Kidney (tissue), 14 donors: ENCODE data around the gene RNF144B. TPM values are rescaled to one million over a fixed set of nuclear protein-coding genes. Genes with fewer than 3 reads are reported as not detected.

Experiments
- DNase-seq, 5 donors: peaks; one replicate each; pipeline ENCODE4 v3.0.0-alpha.2; 2013 to 2020
- FAIRE-seq: peaks from 2 replicates; lab custom pipeline; 2012; peaks lifted over from hg19 to GRCh38; lab: Jason Lieb, UNC
- H3K27ac ChIP-seq, 2 donors: one replicate each; pipeline ENCODE4 v1.7.0; 2013; ENCODE audit warnings: low read depth in 2 of 2, low read length in 2 of 2, inconsistent platforms in 1 of 2
- H3K27me3 ChIP-seq: one replicate; pipeline ENCODE4 v1.7.1; 2013; ENCODE audit warnings: low read length, inconsistent platforms; ENCODE audit not compliant: control insufficient read depth, insufficient read depth
- H3K36me3 ChIP-seq, 3 donors: one replicate each; pipeline versions ENCODE4 v1.7.0 to v1.7.1; 2013; ENCODE audit warnings: low read length in 3 of 3, control low read depth in 1 of 3, inconsistent platforms in 1 of 3; ENCODE audit not compliant: insufficient read depth in 3 of 3, control insufficient read depth in 2 of 3
- H3K4me1 ChIP-seq, 3 donors: one replicate each; pipeline versions ENCODE4 v1.7.0 to v1.7.1; 2013; ENCODE audit warnings: low read length in 3 of 3, inconsistent platforms in 1 of 3, low read depth in 1 of 3; ENCODE audit not compliant: control insufficient read depth in 2 of 3, insufficient read depth in 2 of 3
- H3K4me3 ChIP-seq, 3 donors: one replicate each; pipeline versions ENCODE4 v1.7.0 to v1.8.1; 2013; ENCODE audit warnings: low read length in 3 of 3, control low read depth in 1 of 3, inconsistent platforms in 1 of 3
- H3K9ac ChIP-seq, 3 donors: one replicate each; pipeline versions ENCODE4 v1.7.0 to v1.7.1; 2013; ENCODE audit warnings: low read length in 3 of 3, control low read depth in 1 of 3, inconsistent platforms in 1 of 3
- H3K9me3 ChIP-seq, 3 donors: one replicate each; pipeline versions ENCODE4 v1.7.0 to v1.7.1; 2013; ENCODE audit warnings: low read length in 3 of 3, control low read depth in 1 of 3, inconsistent platforms in 1 of 3; ENCODE audit not compliant: control insufficient read depth in 2 of 3, insufficient read depth in 1 of 3
- CTCF ChIP-seq: IDR thresholded peaks from 3 replicates; pipeline ENCODE4 v1.5.1; 2012; ENCODE audit warnings: mild to moderate bottlenecking, moderate library complexity, borderline replicate concordance; ENCODE audit not compliant: insufficient read depth; ENCODE audit errors: extremely low read depth
- intact Hi-C: fragments of 100-400 bp; cut with DNase I; formaldehyde crosslinking; loops from one replicate; pipeline ENCODE4 v1.11.1; 2022
- polyA plus RNA-seq: library from polyadenylated mRNA; stranded (reverse); fragments of 350-450 nt; fragmentation: Illumina TruSeq; extraction: RNeasy Lipid Tissue Mini Kit (QIAGEN cat#74804); gene quantifications from one replicate; pipeline ENCODE4 v1.2.3, GENCODE V29; 2014; ENCODE audit warnings: low read depth, low replicate concordance; ENCODE audit not compliant: insufficient read depth
- total RNA-seq: library from RNA; stranded (reverse); fragmentation: NEBNext Ultra II Directional; extraction: Animal tissue kit (Norgen Biotek cat#: 25700); gene quantifications from one replicate; pipeline ENCODE4 v1.2.1, GENCODE V29; 2021
- donor health status: control.
- donor health status: control.
- donor health status: control.
- donor health status: control.
- donor health status: control.
- donor health status: DM: yes; HTN: yes; CAD: no.
- donor health status: Normal renal cell carcinoma (clear cell type).

Gene RNF144B
- total and polyA plus RNA-seq, 2 donors from 2014 or later, result 9.4 to 153 TPM

GRCh38 chr6:18350712-18351111, 36.4 kb upstream of the RNF144B start:
- Histone ChIP-seq H3K27ac (no peak overlapping the region), H3K4me3 (no peak overlapping the region), H3K4me1 (peaks cover 0 to 2% (median 0%) of the 10 kb centered on the region in 3 donors), H3K36me3 (no peaks in the 10 kb centered on the region), H3K9me3 (no peaks in the 10 kb centered on the region), H3K27me3 (no peaks in the 10 kb centered on the region), H3K9ac (no peak overlapping the region)
- TF ChIP-seq CTCF, result no peak
- DNase-seq, result no peak
- intact Hi-C loops, result no loop called here
- no peak for FAIRE-seq

- no peaks in the 10 kb centered on the region for H3K36me3 ChIP-seq
- H3K27me3 ChIP-seq, result no peaks in the 10 kb centered on the region
- no peak overlapping the region for H3K9ac ChIP-seq
- no peak overlapping the region for H3K4me3 ChIP-seq
- H3K9me3 ChIP-seq, result no peaks in the 10 kb centered on the region
- H3K4me1 ChIP-seq, result peaks cover 0 to 2% (median 0%) of the 10 kb centered on the region in 3 donors
- TF ChIP-seq CTCF, result no peak
- H3K27ac ChIP-seq, result no peak overlapping the region
- no peak for DNase-seq
- no peak for FAIRE-seq
- intact Hi-C loops, result no loop called here
These were observed 35.1 kb upstream of the RNF144B start for GRCh38 chr6:18352001-18352400.

- intact Hi-C loops, result no loop called here
- no peak for FAIRE-seq
These were observed 34.3 kb upstream of the RNF144B start for GRCh38 chr6:18352842-18353241.

More at GRCh38 chr6:18352842-18353241, 34.3 kb upstream of the RNF144B start:
- no peaks in the 10 kb centered on the region for H3K9me3 ChIP-seq
- H3K27me3 ChIP-seq, result no peaks in the 10 kb centered on the region
- no peaks in the 10 kb centered on the region for H3K36me3 ChIP-seq
- no peak for TF ChIP-seq CTCF
- H3K27ac ChIP-seq, result no peak overlapping the region
- no peak for DNase-seq
- H3K4me3 ChIP-seq, result no peak overlapping the region
- H3K4me1 ChIP-seq, result peaks cover 0 to 2% (median 0%) of the 10 kb centered on the region in 3 donors
- no peak overlapping the region for H3K9ac ChIP-seq
